GM21390 (cell line): ENCODE measurements around the gene MLPH.
A peak's percentile ranks its signal among the peaks of the same experiment; 100 is the strongest.

Experiments used
- ATAC-seq: cut with Tn5 transposase; IDR thresholded peaks from one replicate; pipeline ENCODE4 v1.9.1; 2021; ENCODE audit not compliant: unreplicated experiment

Gene MLPH

DNA sequence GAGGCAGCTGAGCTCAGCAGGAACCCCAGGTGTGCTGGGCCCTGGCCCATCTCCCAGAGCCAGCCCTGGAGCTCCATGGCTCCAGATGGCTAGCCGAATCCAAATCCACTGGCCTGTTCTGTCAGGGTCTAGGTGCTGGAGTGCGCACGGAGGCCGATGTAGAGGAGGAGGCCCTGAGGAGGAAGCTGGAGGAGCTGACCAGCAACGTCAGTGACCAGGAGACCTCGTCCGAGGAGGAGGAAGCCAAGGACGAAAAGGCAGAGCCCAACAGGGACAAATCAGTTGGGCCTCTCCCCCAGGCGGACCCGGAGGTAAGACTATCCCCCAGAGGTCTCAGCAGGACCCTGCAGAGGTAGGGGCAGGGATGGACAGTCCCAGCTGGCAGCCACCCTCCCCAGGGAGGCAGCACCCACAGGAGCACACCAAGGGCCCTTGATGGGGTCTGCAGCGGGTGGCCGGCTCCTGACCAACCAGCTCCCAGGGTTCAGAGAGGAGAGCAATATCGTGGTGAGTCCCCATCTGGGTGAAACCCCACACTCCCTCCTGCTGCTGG, 53.2 kb downstream of the MLPH start:
- no peak for ATAC-seq

- ATAC-seq = no peak
These were observed 53.8 kb downstream of the MLPH start for GRCh38 chr2:237540823-237541222.

GRCh38 chr2:237541243-237541642, 54.2 kb downstream of the MLPH start:
- no peak for ATAC-seq

DNA sequence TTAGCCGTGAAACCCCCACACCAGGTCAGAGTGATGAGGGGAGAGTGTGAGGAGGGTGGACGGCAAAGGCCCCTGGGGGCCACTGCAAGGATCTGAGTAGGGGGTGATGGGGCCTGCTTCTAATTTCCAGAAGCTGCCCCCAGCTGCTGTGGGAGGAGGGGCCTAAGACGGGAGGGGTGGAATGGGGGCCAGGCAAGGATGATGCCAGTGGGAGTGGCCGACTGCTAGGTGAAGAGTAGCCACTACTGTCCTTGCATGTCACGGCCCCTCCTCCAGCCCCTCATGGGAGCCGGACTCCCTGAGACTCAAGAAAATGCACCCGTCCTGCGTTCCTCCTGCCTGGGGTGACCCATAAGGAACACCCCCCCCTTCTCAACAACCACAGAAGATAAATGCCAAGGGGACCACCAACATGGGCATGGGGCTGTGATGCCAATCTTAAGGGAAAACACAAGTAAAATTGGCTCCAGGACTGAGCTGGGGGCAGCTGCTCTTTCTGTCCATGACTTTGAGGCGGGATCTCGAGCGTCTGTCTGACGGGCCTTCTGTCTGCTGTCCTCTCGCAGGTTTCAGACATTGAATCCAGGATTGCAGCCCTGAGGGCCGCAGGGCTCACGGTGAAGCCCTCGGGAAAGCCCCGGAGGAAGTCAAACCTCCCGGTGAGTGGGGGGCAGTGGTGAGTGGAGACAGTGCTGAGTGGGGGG, 55.1 kb downstream of the MLPH start:
- ATAC-seq = no peak

- no peak for ATAC-seq
These were observed 59.2 kb downstream of the MLPH start for GRCh38 chr2:237546040-237546875.

GRCh38 chr2:237546876-237547395, 59.9 kb downstream of the MLPH start:
- no peak for ATAC-seq

GRCh38 chr2:237547841-237548416, 60.9 kb downstream of the MLPH start:
- ATAC-seq = no peak

- no peak for ATAC-seq
These were observed 62.2 kb downstream of the MLPH start for GRCh38 chr2:237549216-237549615.

GRCh38 chr2:237549643-237550415, 62.8 kb downstream of the MLPH start:
- ATAC-seq = no peak

- no peak for ATAC-seq
These were observed 64.1 kb downstream of the MLPH start for GRCh38 chr2:237551071-237551574.

DNA sequence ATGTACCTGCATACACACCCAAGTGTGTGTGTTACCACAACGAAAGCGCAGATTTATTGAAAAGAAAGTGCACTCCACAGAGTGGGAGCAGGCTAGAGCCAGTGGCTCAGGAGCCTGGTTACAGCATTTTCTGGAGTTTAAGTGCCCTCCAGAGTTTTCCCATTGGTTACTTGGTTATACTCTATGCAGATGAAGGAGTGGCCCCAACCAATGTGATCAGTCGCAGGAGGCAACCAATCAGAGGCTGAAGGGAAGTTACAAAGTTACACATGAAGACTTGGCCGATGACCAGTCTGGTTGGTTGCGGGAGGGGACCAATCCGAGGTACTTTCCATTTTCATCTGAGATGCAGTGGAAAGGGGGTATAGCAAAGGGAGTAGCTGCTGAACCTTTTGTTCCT, 65.9 kb downstream of the MLPH start:
- no peak for ATAC-seq

DNA sequence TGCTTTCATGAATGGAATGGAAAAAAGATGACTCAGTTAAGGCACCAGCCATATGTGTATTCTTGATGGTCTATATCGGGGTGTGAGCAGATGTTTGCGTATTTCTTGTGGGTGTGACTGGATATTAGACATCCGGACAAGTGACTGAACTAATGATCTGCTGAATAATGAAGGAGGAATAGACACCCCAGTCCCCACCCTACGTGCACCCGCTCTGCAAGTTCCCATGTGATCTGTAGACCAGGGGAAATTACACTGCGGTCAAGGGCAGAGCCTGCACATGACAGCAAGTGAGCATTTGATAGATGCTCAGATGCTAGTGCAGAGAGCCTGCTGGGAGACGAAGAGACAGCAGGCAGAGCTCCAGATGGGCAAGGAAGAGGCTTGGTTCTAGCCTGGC, 66.9 kb downstream of the MLPH start:
- no peak for ATAC-seq

DNA sequence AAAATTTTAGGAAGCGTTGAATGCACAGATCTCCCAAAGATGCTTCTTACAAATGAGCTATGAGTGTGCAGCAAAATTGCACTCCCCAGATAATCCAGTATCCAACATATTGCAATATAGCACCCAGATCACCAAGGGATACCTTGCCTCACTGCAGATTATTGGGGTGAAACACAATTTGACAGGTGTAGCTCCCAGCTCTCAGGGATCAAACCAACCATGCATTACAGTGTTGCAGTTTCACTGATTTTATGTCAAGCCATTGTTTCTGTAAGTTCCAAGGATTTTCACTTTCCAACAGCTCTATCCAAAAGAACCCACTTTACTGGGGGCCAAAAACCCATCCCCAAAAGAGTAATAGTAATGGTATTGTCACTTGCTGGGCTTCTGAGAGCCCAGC, 68.5 kb downstream of the MLPH start:
- no peak for ATAC-seq

GRCh38 chr2:237556773-237557632, 70.0 kb downstream of the MLPH start:
- ATAC-seq = peak; percentile 98

DNA sequence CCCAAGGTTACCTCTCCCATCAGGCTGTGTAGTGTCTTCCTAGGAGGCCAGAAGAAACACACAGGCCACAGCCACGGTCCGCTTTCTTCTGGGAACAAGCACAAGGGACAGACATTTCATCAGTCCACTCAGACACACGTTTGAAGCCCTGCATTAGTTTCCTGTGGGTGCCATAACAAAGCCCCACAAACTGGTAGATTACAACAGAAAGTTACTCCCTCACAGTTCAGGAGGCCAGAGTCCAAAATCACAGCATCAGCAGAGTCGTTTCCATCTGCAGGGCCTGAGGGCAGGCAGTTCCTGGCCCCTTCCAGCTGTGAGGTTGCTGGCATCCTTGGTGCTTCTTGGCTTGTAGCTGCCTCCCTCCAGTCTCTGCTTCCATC, 70.6 kb downstream of the MLPH start:
- ATAC-seq = peak; percentile 28

DNA sequence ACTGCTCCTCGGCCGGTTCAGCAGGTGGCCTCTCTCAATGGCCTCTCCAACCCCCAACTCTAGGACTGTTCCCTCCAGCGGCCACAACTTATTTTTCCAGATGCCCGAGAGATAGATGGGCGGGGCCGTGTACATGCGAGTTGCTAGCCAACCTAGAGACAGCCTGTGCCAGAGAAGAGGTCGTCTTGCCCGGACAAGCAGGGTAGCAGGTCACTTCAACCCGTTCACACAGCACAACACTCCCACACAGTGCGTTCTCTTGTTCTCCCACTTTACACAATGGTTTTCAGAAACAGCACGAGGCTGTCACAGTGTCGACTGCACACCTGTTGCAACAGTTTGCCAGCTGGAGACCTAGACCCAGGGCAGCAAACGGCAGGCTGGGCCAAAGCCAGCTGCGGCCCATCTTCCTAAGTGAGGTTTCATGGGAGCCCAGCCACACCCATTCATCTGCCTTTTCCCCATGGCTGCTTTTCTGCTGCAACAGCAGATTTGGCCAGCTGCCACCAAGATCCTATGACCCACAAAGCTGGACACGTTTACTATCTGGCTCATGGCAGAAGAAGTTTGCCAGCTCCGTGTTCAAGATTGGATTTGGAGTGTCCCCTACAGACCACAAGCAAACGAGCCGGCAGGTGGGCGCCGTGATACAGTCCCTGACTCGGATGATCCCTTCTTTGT, 72.0 kb downstream of the MLPH start:
- no peak for ATAC-seq

- ATAC-seq = no peak
These were observed 74.2 kb downstream of the MLPH start for GRCh38 chr2:237561221-237561620.

GRCh38 chr2:237563816-237564215, 76.8 kb downstream of the MLPH start:
- no peak for ATAC-seq

DNA sequence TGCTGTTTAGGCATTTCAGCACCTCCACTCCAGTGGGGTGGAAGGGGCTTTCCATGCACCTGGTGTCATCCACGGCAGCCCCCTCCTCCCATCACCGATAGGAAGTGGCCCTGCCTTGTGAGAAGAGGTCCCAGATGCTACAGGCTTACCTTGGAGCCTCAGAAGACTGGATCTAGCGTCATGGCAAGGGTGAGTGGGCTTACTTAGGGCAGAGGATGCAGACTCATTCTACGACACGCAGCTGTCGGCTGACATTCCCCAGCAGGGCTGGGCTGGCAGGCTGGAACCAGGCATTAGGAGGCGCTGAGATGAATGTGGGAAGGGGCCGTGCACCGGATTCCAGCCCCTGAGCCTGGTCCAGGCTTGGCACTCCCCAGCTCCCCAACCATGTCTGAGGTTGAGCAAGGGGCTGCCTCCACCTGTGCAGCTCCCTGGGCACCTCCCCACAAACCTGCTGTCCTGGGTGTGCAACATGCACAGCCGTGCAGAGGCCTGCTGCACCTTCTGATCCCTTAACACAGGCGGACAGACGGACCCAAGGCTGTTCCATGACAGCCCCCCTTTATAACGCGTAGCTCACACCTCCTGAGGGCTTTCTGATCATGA, 77.6 kb downstream of the MLPH start:
- ATAC-seq = no peak
